Fibroblast of mammary gland (primary cell): ENCODE results near the gene SFXN1.

Experiments
- DNase-seq: peaks from one replicate; pipeline ENCODE4 v3.0.0-alpha.2; 2010; ENCODE audit warnings: low read depth
- H3K4me3 ChIP-seq: 2 replicates; pipeline ENCODE4 v1.5.1; 2011; ENCODE audit warnings: low read depth, mild to moderate bottlenecking, low read length, moderate library complexity; ENCODE audit not compliant: control insufficient read depth
- CTCF ChIP-seq: conservative IDR thresholded peaks from 2 replicates; pipeline ENCODE4 v1.5.1; 2011; ENCODE audit warnings: low read depth, low read length, inconsistent platforms; ENCODE audit not compliant: control insufficient read depth, insufficient read depth

The SFXN1 gene

GRCh38 chr5:175483337-175483736 is 5.0 kb downstream of the SFXN1 start:
- TF ChIP-seq CTCF, result no peak
- no peak for DNase-seq
- no peak overlapping the region for H3K4me3 ChIP-seq

- no peak for TF ChIP-seq CTCF
- no peak for DNase-seq
Measured at GRCh38 chr5:175484322-175484721, 6.0 kb downstream of the SFXN1 start.

GRCh38 chr5:175484829-175485228 is 6.5 kb downstream of the SFXN1 start:
- no peak overlapping the region for H3K4me3 ChIP-seq
- DNase-seq, result no peak
- TF ChIP-seq CTCF, result no peak

More at GRCh38 chr5:175484322-175484721, 6.0 kb downstream of the SFXN1 start:
- no peak overlapping the region for H3K4me3 ChIP-seq

- DNase-seq, result no peak
- H3K4me3 ChIP-seq, result no peak overlapping the region
- TF ChIP-seq CTCF, result no peak
Measured at GRCh38 chr5:175485631-175486030, 7.3 kb downstream of the SFXN1 start.

GRCh38 chr5:175487514-175488222 is 9.3 kb downstream of the SFXN1 start:
- no peak for DNase-seq
- H3K4me3 ChIP-seq, result no peak overlapping the region
- TF ChIP-seq CTCF, result no peak

- no peak overlapping the region for H3K4me3 ChIP-seq
- TF ChIP-seq CTCF, result no peak
- no peak for DNase-seq
Measured at GRCh38 chr5:175489693-175490443, 11.5 kb downstream of the SFXN1 start.
